HCT116 (cell line): ENCODE data around the gene FABP3. TPM values are rescaled to one million over a fixed set of nuclear protein-coding genes. Genes with fewer than 3 reads are reported as not detected.

ENCODE experiments used
- ATAC-seq: fragments of 200-7000 bp; cut with Tn5 transposase; 2 replicates; pipeline ENCODE4 v1.9.1; 2020; ENCODE audit warnings: mild to moderate bottlenecking, moderate library complexity
- BruUV-seq: library from RNA; stranded (reverse); fragments of 400-500 nt; replicated peaks from 2 replicates; lab custom pipeline; 2021; lab: Mats Ljungman, UMichigan
- CTCF ChIA-PET: fragments of 300-600 bp; sonication (Branson Sonifier 250); formaldehyde crosslinking; loops from one replicate; lab custom pipeline; 2021; ENCODE audit warnings: antibody characterized with exemption; lab: Charles Lee
- POLR2A ChIA-PET: fragments of 300-600, 350-600 bp; sonication (Branson Sonifier 250); formaldehyde crosslinking; loops from one replicate; lab custom pipeline; 2021; ENCODE audit warnings: antibody characterized with exemption; lab: Charles Lee
- RAD21 ChIA-PET, 2 experiments: fragments of 300-600 bp; sonication (Branson Sonifier 250); formaldehyde crosslinking; loops; one replicate each; lab custom pipeline; 2023; ENCODE audit warnings: low total read pairs in 2 of 2; ENCODE audit not compliant: uncharacterized antibody in 2 of 2, unreplicated experiment in 2 of 2, low non-redundant PET in 1 of 2; lab: Charles Lee
- DNase-seq: peaks from one replicate; pipeline ENCODE4 v3.0.0-alpha.2; 2010; ENCODE audit warnings: low read depth, low spot score
- H2AFZ ChIP-seq: fragments of 200-600 bp; shearing (Covaris generic), sonication (generic); 2 replicates; pipeline ENCODE4 v1.6.1; 2017; ENCODE audit warnings: low read depth, mixed run types, mixed read lengths, antibody characterized with exemption, low read length; ENCODE audit not compliant: poor library complexity, severe bottlenecking
- H3K27ac ChIP-seq: 2 replicates; pipeline ENCODE4 v1.5.1; 2012; ENCODE audit warnings: low read depth, low read length
- H3K27me3 ChIP-seq: fragments of 200-600 bp; sonication (generic); 2 replicates; pipeline ENCODE4 v1.6.1; 2016; ENCODE audit warnings: mixed run types, low read length, mixed read lengths; ENCODE audit not compliant: insufficient read depth
- H3K36me3 ChIP-seq, 2 experiments: fragments of 200-500 bp in 1 of 2; fragments of 200-600 bp in 1 of 2; sonication (Bioruptor generic) in 1 of 2; sonication (generic) in 1 of 2; 2 replicates each; pipeline versions ENCODE4 v1.5.1 to v1.6.1; 2014 to 2016; ENCODE audit warnings: low read length in 2 of 2, inconsistent platforms in 1 of 2, mixed read lengths in 1 of 2, mixed run types in 1 of 2; ENCODE audit not compliant: insufficient read depth in 2 of 2, control insufficient read depth in 1 of 2
- H3K4me1 ChIP-seq, 2 experiments: fragments of 200-600 bp in 1 of 2; sonication (generic) in 1 of 2; 2 replicates each; pipeline versions ENCODE4 v1.5.1 to v1.6.1; 2012 to 2017; ENCODE audit warnings: low read length in 2 of 2, inconsistent platforms in 1 of 2, mild to moderate bottlenecking in 1 of 2, mixed read lengths in 1 of 2, mixed run types in 1 of 2, moderate library complexity in 1 of 2; ENCODE audit not compliant: insufficient read depth in 2 of 2, control insufficient read depth in 1 of 2
- H3K4me2 ChIP-seq: fragments of 200-600 bp; sonication (generic); 2 replicates; pipeline ENCODE4 v1.6.1; 2017; ENCODE audit warnings: mixed run types, low read length, mixed read lengths
- H3K4me3 ChIP-seq, 2 experiments: fragments of 200-600 bp in 1 of 2; sonication (generic) in 1 of 2; replicated peaks in 1 of 2; 2 replicates each; pipeline ENCODE4 v1.5.1; 2011 to 2016; ENCODE audit warnings: low read length in 2 of 2, control low read depth in 1 of 2, low read depth in 1 of 2, mild to moderate bottlenecking in 1 of 2, mixed read lengths in 1 of 2, mixed run types in 1 of 2
- H3K79me2 ChIP-seq: fragments of 200-600 bp; sonication (generic); 2 replicates; pipeline ENCODE4 v1.6.1; 2017; ENCODE audit warnings: mild to moderate bottlenecking, mixed run types, low read length, moderate library complexity, mixed read lengths; ENCODE audit not compliant: insufficient read depth
- H3K9ac ChIP-seq: fragments of 200-600 bp; sonication (generic); 2 replicates; pipeline ENCODE4 v1.6.1; 2016; ENCODE audit warnings: low read length, mixed read lengths
- H3K9me2 ChIP-seq: fragments of 200-600 bp; sonication (generic), shearing (Covaris generic); 2 replicates; pipeline ENCODE4 v1.6.1; 2017; ENCODE audit warnings: mixed run types, mild to moderate bottlenecking, moderate library complexity; ENCODE audit not compliant: insufficient read depth
- H3K9me3 ChIP-seq, 2 experiments: fragments of 200-500 bp in 1 of 2; fragments of 200-600 bp in 1 of 2; sonication (Bioruptor generic) in 1 of 2; sonication (generic) in 1 of 2; 2 replicates each; pipeline ENCODE4 v1.6.1; 2014 to 2017; ENCODE audit warnings: low read length in 2 of 2, mixed read lengths in 2 of 2, inconsistent platforms in 1 of 2, low read depth in 1 of 2, mild to moderate bottlenecking in 1 of 2, mixed run types in 1 of 2, moderate library complexity in 1 of 2; ENCODE audit not compliant: control insufficient read depth in 1 of 2, insufficient read depth in 1 of 2
- H4K20me1 ChIP-seq: fragments of 200-600 bp; sonication (generic), shearing (Covaris generic); 2 replicates; pipeline ENCODE4 v1.6.1; 2017; ENCODE audit warnings: mixed run types, mild to moderate bottlenecking, moderate library complexity; ENCODE audit not compliant: insufficient read depth
- ATF3 ChIP-seq: IDR thresholded peaks from 2 replicates; pipeline ENCODE4 v1.6.1; 2012
- CEBPB ChIP-seq: IDR thresholded peaks from 2 replicates; pipeline ENCODE4 v1.6.1; 2012; ENCODE audit warnings: low read depth
- CTCF ChIP-seq, 3 experiments: fragments of 200-600 bp in 1 of 3; sonication (generic) in 1 of 3; IDR thresholded peaks in 2 of 3; conservative IDR thresholded peaks in 1 of 3; 2 replicates each; pipeline ENCODE4 v1.5.1; 2012 to 2017; ENCODE audit warnings: low read depth in 2 of 3, low read length in 2 of 3, antibody characterized with exemption in 1 of 3, borderline replicate concordance in 1 of 3, control low read depth in 1 of 3, mild to moderate bottlenecking in 1 of 3, mixed read lengths in 1 of 3, mixed run types in 1 of 3, moderate library complexity in 1 of 3; ENCODE audit not compliant: insufficient read depth in 1 of 3
- EGR1 ChIP-seq: IDR thresholded peaks from 2 replicates; pipeline ENCODE4 v1.6.1; 2012; ENCODE audit warnings: low read depth
- ELF1 ChIP-seq: IDR thresholded peaks from 2 replicates; pipeline ENCODE4 v1.6.1; 2012; ENCODE audit warnings: low read depth, borderline replicate concordance
- EZH2 ChIP-seq: fragments of 200-600 bp; sonication (generic); IDR thresholded peaks from 2 replicates; pipeline ENCODE4 v1.6.1; 2017; ENCODE audit warnings: antibody characterized with exemption, mixed run types
- JUND ChIP-seq: IDR thresholded peaks from 2 replicates; pipeline ENCODE4 v1.6.1; 2012
- RAD21 ChIP-seq: IDR thresholded peaks from 2 replicates; pipeline ENCODE4 v1.6.1; 2012; ENCODE audit warnings: low read depth, mild to moderate bottlenecking
- SP1 ChIP-seq: IDR thresholded peaks from 2 replicates; pipeline ENCODE4 v1.6.1; 2012; ENCODE audit warnings: low read depth
- SRF ChIP-seq: IDR thresholded peaks from 2 replicates; pipeline ENCODE4 v1.6.1; 2012; ENCODE audit warnings: low read depth
- YY1 ChIP-seq: IDR thresholded peaks from 2 replicates; pipeline ENCODE4 v1.6.1; 2011; ENCODE audit warnings: low read length, low read depth, moderate library complexity, mild to moderate bottlenecking; ENCODE audit not compliant: insufficient replicate concordance; ENCODE audit errors: extremely low read depth
- ZBTB33 ChIP-seq: IDR thresholded peaks from 2 replicates; pipeline ENCODE4 v1.6.1; 2011; ENCODE audit warnings: mild to moderate bottlenecking, low read length, moderate library complexity; ENCODE audit not compliant: insufficient replicate concordance; ENCODE audit errors: extremely low read depth
- ZNF274 ChIP-seq: fragments of 200-500 bp; sonication (Bioruptor generic); IDR thresholded peaks from 2 replicates; pipeline ENCODE4 v1.6.1; 2014; ENCODE audit warnings: mild to moderate bottlenecking, low read depth, low read length, inconsistent platforms
- intact Hi-C: fragments of 100-400 bp; cut with micrococcal nuclease; formaldehyde crosslinking; loops from 2 replicates; pipeline ENCODE4 v1.10.0; 2022
- total RNA-seq: library from RNA; stranded (reverse); gene quantifications from one replicate; pipeline ENCODE4 v1.2.1, GENCODE V29; 2021; ENCODE audit not compliant: unreplicated experiment
- TF ChIP-seq, protein P1 (sequence below): IDR thresholded peaks from 2 replicates; pipeline ENCODE4 v1.6.1; 2012

The FABP3 gene
- total RNA-seq, 1 experiment from 2014 or later = not detected

- RAD21 ChIA-PET = no interaction called here
- Histone ChIP-seq H3K4me2 (no peak overlapping the region), H3K4me3 (no peak overlapping the region), H3K4me1 (peaks cover 4 to 20% of the 10 kb centered on the region in 2 experiments; a peak in 2 of 4 replicates), H2AFZ (no peak overlapping the region), H3K27me3 (no peaks in the 10 kb centered on the region), H3K9me2 (no peaks in the 10 kb centered on the region), H3K9me3 (no peaks in the 10 kb centered on the region), H3K27ac (no peak overlapping the region), H3K79me2 (no peaks in the 10 kb centered on the region), H3K9ac (no peak overlapping the region), H3K36me3 (no peaks in the 10 kb centered on the region), H4K20me1 (no peaks in the 10 kb centered on the region)
- no peak for DNase-seq
- no peak for TF ChIP-seq SP1
- no TSS peak for BruUV-seq
- POLR2A ChIA-PET = no interaction called here
- CTCF ChIA-PET = no interaction called here
- ATAC-seq = no peak
- intact Hi-C loops = no loop called here
These were observed 16.7 kb upstream of the FABP3 start for GRCh38 chr1:31389616-31390015.

DNA sequence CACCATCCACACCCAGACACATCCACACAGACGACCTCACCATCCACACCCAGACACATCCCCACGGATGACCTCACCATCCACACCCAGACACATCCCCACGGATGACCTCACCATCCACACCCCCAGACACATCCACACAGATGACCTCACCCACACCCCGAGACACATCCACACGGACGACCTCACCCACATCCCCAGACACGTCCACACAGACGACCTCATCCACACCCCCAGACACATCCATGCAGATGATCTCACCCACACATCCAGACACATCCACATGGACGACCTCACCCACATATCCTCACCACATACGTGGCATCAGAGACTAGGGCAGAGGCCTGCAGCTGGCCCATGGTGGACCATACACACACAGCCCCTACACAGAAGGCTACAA is 14.7 kb upstream of the FABP3 start:
- no peak for ATAC-seq
- H3K4me2 ChIP-seq = no peak overlapping the region
- H2AFZ ChIP-seq = no peak overlapping the region
- ChIA-PET RAD21 (no interaction called here), POLR2A (no interaction called here), CTCF (no interaction called here)
- no peaks in the 10 kb centered on the region for H4K20me1 ChIP-seq
- BruUV-seq = no TSS peak
- H3K9me3 ChIP-seq = no peaks in the 10 kb centered on the region
- intact Hi-C loops = no loop called here
- TF ChIP-seq RAD21 = no peak
- no peak for TF ChIP-seq EGR1
- TF ChIP-seq EZH2 = no peak
- no peak for TF ChIP-seq ZNF274
- no peak for TF ChIP-seq YY1
- TF ChIP-seq SP1 = no peak
- no peak for TF ChIP-seq ELF1
- TF ChIP-seq, protein P1, sequence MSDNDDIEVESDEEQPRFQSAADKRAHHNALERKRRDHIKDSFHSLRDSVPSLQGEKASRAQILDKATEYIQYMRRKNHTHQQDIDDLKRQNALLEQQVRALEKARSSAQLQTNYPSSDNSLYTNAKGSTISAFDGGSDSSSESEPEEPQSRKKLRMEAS = no peak
- TF ChIP-seq JUND = no peak
- no peak for TF ChIP-seq ATF3
- TF ChIP-seq SRF = no peak
- TF ChIP-seq CTCF (IDR thresholded peaks at IDR 0.05 in 2 of 3, conservative IDR thresholded peaks at IDR 0.05 in 1 of 3; ENCODE audit: borderline replicate concordance in 1 of 3, insufficient read depth in 1 of 3, low read depth in 2 of 3, low read length in 2 of 3) = no peak
- TF ChIP-seq CEBPB = no peak
- no peak for TF ChIP-seq ZBTB33
- H3K4me1 ChIP-seq = peaks cover 0 to 16% of the 10 kb centered on the region in 2 experiments; a peak in 2 of 4 replicates
- H3K9me2 ChIP-seq = no peaks in the 10 kb centered on the region
- no peaks in the 10 kb centered on the region for H3K79me2 ChIP-seq
- no peaks in the 10 kb centered on the region for H3K36me3 ChIP-seq
- H3K27ac ChIP-seq = no peak overlapping the region
- no peak for DNase-seq
- H3K4me3 ChIP-seq = no peak overlapping the region
- no peaks in the 10 kb centered on the region for H3K27me3 ChIP-seq
- H3K9ac ChIP-seq = no peak overlapping the region
